ENCODE data around the gene GJB6. TPM values are rescaled to one million over a fixed set of nuclear protein-coding genes. Genes with fewer than 3 reads are reported as not detected.

Gene GJB6
- total RNA-seq, 2 donors from 2014 or later = 4.0 to 9.5 TPM

GRCh38 chr13:20190481-20191310 lies 41.4 kb downstream of the GJB6 start:
- Mint-ChIP-seq H3K27me3 (ENCODE audit: low read depth) (peaks cover 44% of the 10 kb centered on the region), H3K9me3 (no peaks in the 10 kb centered on the region), H3K36me3 (ENCODE audit: insufficient read depth in 2 of 2) (no peaks in the 10 kb centered on the region), H3K27ac (no peak overlapping the region), H3K4me1 (ENCODE audit: low read depth) (peaks cover 29% of the 10 kb centered on the region), H3K4me3 (peak overlapping the region in 1 of 2 donors; percentile 40)
- ATAC-seq (replicated peaks in 1 of 2) (no peak), DNase-seq (no peak)

- Mint-ChIP-seq H3K4me3 (no peak overlapping the region), H3K27ac (no peak overlapping the region), H3K4me1 (ENCODE audit: low read depth) (peaks cover 29% of the 10 kb centered on the region), H3K36me3 (ENCODE audit: insufficient read depth in 2 of 2) (no peaks in the 10 kb centered on the region), H3K27me3 (ENCODE audit: low read depth) (peaks cover 38% of the 10 kb centered on the region), H3K9me3 (no peaks in the 10 kb centered on the region)
- ATAC-seq (replicated peaks in 1 of 2) = no peak
- DNase-seq = no peak
Observed at GRCh38 chr13:20190076-20190475, 42.0 kb downstream of the GJB6 start.

GRCh38 chr13:20188667-20189553 lies 43.2 kb downstream of the GJB6 start:
- no peak for ATAC-seq (replicated peaks in 1 of 2)
- no peaks in the 10 kb centered on the region for H3K9me3 Mint-ChIP-seq
- H3K27me3 Mint-ChIP-seq (ENCODE audit: low read depth) = peaks cover 27% of the 10 kb centered on the region
- H3K27ac Mint-ChIP-seq = no peak overlapping the region
- peaks cover 20% of the 10 kb centered on the region for H3K4me1 Mint-ChIP-seq (ENCODE audit: low read depth)
- peak in 1 of 2 donors; percentile 14 for DNase-seq
- H3K36me3 Mint-ChIP-seq (ENCODE audit: insufficient read depth in 2 of 2) = no peaks in the 10 kb centered on the region
- no peak overlapping the region for H3K4me3 Mint-ChIP-seq

GRCh38 chr13:20186771-20187170 lies 45.3 kb downstream of the GJB6 start:
- Mint-ChIP-seq H3K27ac (no peak overlapping the region), H3K9me3 (no peaks in the 10 kb centered on the region), H3K27me3 (ENCODE audit: low read depth) (peaks cover 19% of the 10 kb centered on the region), H3K4me3 (no peak overlapping the region), H3K4me1 (ENCODE audit: low read depth) (peaks cover 13% of the 10 kb centered on the region), H3K36me3 (ENCODE audit: insufficient read depth in 2 of 2) (no peaks in the 10 kb centered on the region)
- no peak for ATAC-seq (replicated peaks in 1 of 2)
- no peak for DNase-seq

GRCh38 chr13:20185366-20186056 lies 46.6 kb downstream of the GJB6 start:
- peaks cover 19% of the 10 kb centered on the region for H3K27me3 Mint-ChIP-seq (ENCODE audit: low read depth)
- H3K27ac Mint-ChIP-seq = no peak overlapping the region
- no peak for ATAC-seq (replicated peaks in 1 of 2)
- no peak for DNase-seq
- no peaks in the 10 kb centered on the region for H3K36me3 Mint-ChIP-seq (ENCODE audit: insufficient read depth in 2 of 2)
- peaks cover 9% of the 10 kb centered on the region for H3K4me1 Mint-ChIP-seq (ENCODE audit: low read depth)
- H3K4me3 Mint-ChIP-seq = no peak overlapping the region
- H3K9me3 Mint-ChIP-seq = no peaks in the 10 kb centered on the region

- Mint-ChIP-seq H3K4me3 (no peak overlapping the region), H3K9me3 (no peaks in the 10 kb centered on the region), H3K36me3 (ENCODE audit: insufficient read depth in 2 of 2) (no peaks in the 10 kb centered on the region), H3K27ac (no peak overlapping the region), H3K4me1 (ENCODE audit: low read depth) (peaks cover 6% of the 10 kb centered on the region), H3K27me3 (ENCODE audit: low read depth) (peaks cover 46% of the 10 kb centered on the region)
- peak; percentile 90 to 92 for ATAC-seq (replicated peaks in 1 of 2)
- DNase-seq = peak; percentile 48 to 60
Observed at GRCh38 chr13:20182231-20182846, 49.8 kb downstream of the GJB6 start.

- Mint-ChIP-seq H3K9me3 (no peaks in the 10 kb centered on the region), H3K36me3 (ENCODE audit: insufficient read depth in 2 of 2) (no peaks in the 10 kb centered on the region), H3K4me3 (no peak overlapping the region), H3K27ac (no peak overlapping the region), H3K27me3 (ENCODE audit: low read depth) (peaks cover 55% of the 10 kb centered on the region), H3K4me1 (ENCODE audit: low read depth) (peaks cover 6% of the 10 kb centered on the region)
- ATAC-seq (replicated peaks in 1 of 2) (no peak), DNase-seq (no peak)
Observed at GRCh38 chr13:20181188-20181587, 50.9 kb downstream of the GJB6 start.

- Mint-ChIP-seq H3K4me1 (ENCODE audit: low read depth) (peaks cover 30% of the 10 kb centered on the region), H3K36me3 (ENCODE audit: insufficient read depth in 2 of 2) (no peaks in the 10 kb centered on the region), H3K9me3 (no peaks in the 10 kb centered on the region), H3K4me3 (peak overlapping the region in 1 of 2 donors; percentile 37), H3K27me3 (ENCODE audit: low read depth) (peaks cover 78% of the 10 kb centered on the region), H3K27ac (no peak overlapping the region)
- DNase-seq = no peak
- no peak for ATAC-seq (replicated peaks in 1 of 2)
Observed at GRCh38 chr13:20178156-20178555, 54.0 kb downstream of the GJB6 start.

GRCh38 chr13:20177049-20177831 lies 54.9 kb downstream of the GJB6 start:
- DNase-seq (no peak), ATAC-seq (replicated peaks in 1 of 2) (no peak)
- peaks cover 30% of the 10 kb centered on the region for H3K4me1 Mint-ChIP-seq (ENCODE audit: low read depth)
- peak overlapping the region; percentile 7 to 36 for H3K4me3 Mint-ChIP-seq
- H3K27ac Mint-ChIP-seq = no peak overlapping the region
- H3K36me3 Mint-ChIP-seq (ENCODE audit: insufficient read depth in 2 of 2) = no peaks in the 10 kb centered on the region
- peaks cover 87% of the 10 kb centered on the region for H3K27me3 Mint-ChIP-seq (ENCODE audit: low read depth)
- peaks cover 0 to under 1% of the 10 kb centered on the region in 2 donors for H3K9me3 Mint-ChIP-seq

GRCh38 chr13:20175907-20176652 lies 56.0 kb downstream of the GJB6 start:
- DNase-seq (no peak), ATAC-seq (replicated peaks in 1 of 2) (no peak)
- Mint-ChIP-seq H3K27me3 (ENCODE audit: low read depth) (peaks cover 89% of the 10 kb centered on the region), H3K36me3 (ENCODE audit: insufficient read depth in 2 of 2) (no peaks in the 10 kb centered on the region), H3K4me3 (no peak overlapping the region), H3K4me1 (ENCODE audit: low read depth) (peaks cover 30% of the 10 kb centered on the region), H3K9me3 (peaks cover 0 to 1% of the 10 kb centered on the region in 2 donors), H3K27ac (no peak overlapping the region)

GRCh38 chr13:20175406-20175794 lies 56.7 kb downstream of the GJB6 start:
- H3K27me3 Mint-ChIP-seq (ENCODE audit: low read depth) = peaks cover 87% of the 10 kb centered on the region
- no peak for DNase-seq
- H3K4me3 Mint-ChIP-seq = peak overlapping the region in 1 of 2 donors; percentile 30
- H3K4me1 Mint-ChIP-seq (ENCODE audit: low read depth) = peaks cover 30% of the 10 kb centered on the region
- no peak for ATAC-seq (replicated peaks in 1 of 2)
- no peaks in the 10 kb centered on the region for H3K36me3 Mint-ChIP-seq (ENCODE audit: insufficient read depth in 2 of 2)
- no peak overlapping the region for H3K27ac Mint-ChIP-seq
- H3K9me3 Mint-ChIP-seq = peaks cover 0 to 1% of the 10 kb centered on the region in 2 donors

Measured in activated T-cell treated with anti-CD3 and anti-CD28 coated beads, Interleukin-2, amount 50 U/mL, for 72 hours (primary cell).